Occipital lobe (tissue), 2 donors: ENCODE data around the gene IER5L. TPM values are rescaled to one million over a fixed set of nuclear protein-coding genes. Genes with fewer than 3 reads are reported as not detected.
A peak's percentile ranks its signal among the peaks of the same experiment; 100 is the strongest.
"Not testable (repeated sequence)": the region's sequence is repeated elsewhere in the genome, so short reads cannot be mapped to it uniquely, and the experiment has no call there.

ENCODE experiments used
- DNase-seq: peaks from one replicate; lab custom pipeline; 2025; lab: John Stamatoyannopoulos, UW
- total RNA-seq: library from RNA; depleted of rRNA; stranded (reverse); fragments of >200 nt; gene quantifications from one replicate; pipeline ENCODE4 v1.2.3, GENCODE V29; 2014

Gene IER5L
- total RNA-seq, 1 donor from 2014 or later, result 44.3 TPM

- no peak for DNase-seq
Measured at GRCh38 chr9:129203556-129203909, 25.5 kb upstream of the IER5L start.

GRCh38 chr9:129202613-129203555, 24.8 kb upstream of the IER5L start:
- DNase-seq, result peak; percentile 88

- no peak for DNase-seq
Measured at GRCh38 chr9:129201866-129202265, 23.8 kb upstream of the IER5L start.

- DNase-seq, result peak; percentile 43
Measured at GRCh38 chr9:129201289-129201688, 23.2 kb upstream of the IER5L start.

GRCh38 chr9:129200255-129200654, 22.2 kb upstream of the IER5L start:
- DNase-seq, result no peak

GRCh38 chr9:129199044-129199435, 21.0 kb upstream of the IER5L start:
- DNase-seq, result no peak

GRCh38 chr9:129198319-129199043, 20.4 kb upstream of the IER5L start:
- DNase-seq, result no peak

GRCh38 chr9:129197978-129198318, 19.9 kb upstream of the IER5L start:
- no peak for DNase-seq

- not testable (repeated sequence) for DNase-seq
Measured at GRCh38 chr9:129197045-129197444, 19.0 kb upstream of the IER5L start.

GRCh38 chr9:129195606-129196005, 17.5 kb upstream of the IER5L start:
- DNase-seq, result no peak

- DNase-seq, result no peak
Measured at GRCh38 chr9:129194221-129194620, 16.2 kb upstream of the IER5L start.

- DNase-seq, result no peak
Measured at GRCh38 chr9:129193655-129194054, 15.6 kb upstream of the IER5L start.

GRCh38 chr9:129191234-129191633, 13.2 kb upstream of the IER5L start:
- DNase-seq, result no peak

- DNase-seq, result not testable (repeated sequence)
Measured at GRCh38 chr9:129189971-129190370, 11.9 kb upstream of the IER5L start.

GRCh38 chr9:129187042-129187441, 9.0 kb upstream of the IER5L start:
- DNase-seq, result no peak

- DNase-seq, result no peak
Measured at GRCh38 chr9:129185991-129186390, 7.9 kb upstream of the IER5L start.

GRCh38 chr9:129185402-129185801, 7.3 kb upstream of the IER5L start:
- no peak for DNase-seq

- DNase-seq, result no peak
Measured at GRCh38 chr9:129184596-129185122, 6.6 kb upstream of the IER5L start.

- DNase-seq, result no peak
Measured at GRCh38 chr9:129184219-129184524, 6.1 kb upstream of the IER5L start.

GRCh38 chr9:129183495-129184218, 5.6 kb upstream of the IER5L start:
- no peak for DNase-seq

GRCh38 chr9:129182625-129183494, 4.8 kb upstream of the IER5L start:
- no peak for DNase-seq
